ENCODE results near the gene AMOT.

AMOT gene

GRCh38 chrX:112799425-112799824 lies 41.2 kb downstream of the AMOT start:
- DNase-seq: no peak

- DNase-seq: no peak
These were observed 41.9 kb downstream of the AMOT start for GRCh38 chrX:112798736-112799135.

GRCh38 chrX:112789931-112790330 lies 50.7 kb downstream of the AMOT start:
- DNase-seq: no peak

GRCh38 chrX:112786076-112786475 lies 54.6 kb downstream of the AMOT start:
- DNase-seq: no peak

DNA sequence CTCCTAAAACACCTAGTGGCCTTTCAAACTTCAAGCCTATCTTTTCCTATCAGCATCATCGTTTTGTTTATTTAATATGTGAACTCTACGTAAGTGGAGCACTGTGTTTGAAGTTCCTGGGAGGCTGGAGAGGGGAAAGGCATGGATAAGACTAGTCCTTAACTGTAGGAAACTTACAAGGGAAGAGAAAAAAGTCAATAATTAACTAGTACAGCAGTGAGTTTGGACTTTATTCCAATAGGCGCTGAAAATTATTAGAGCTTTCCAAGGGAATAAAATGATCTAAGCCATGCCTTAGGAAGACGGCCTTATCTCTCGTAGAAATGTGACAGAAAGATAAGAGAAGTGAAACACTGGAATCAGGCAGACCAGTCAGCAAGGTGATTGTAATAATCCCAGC lies 55.3 kb downstream of the AMOT start:
- no peak for DNase-seq

GRCh38 chrX:112784692-112785091 lies 55.9 kb downstream of the AMOT start:
- no peak for DNase-seq

GRCh38 chrX:112779139-112779538 lies 61.5 kb downstream of the AMOT start:
- no peak for DNase-seq

DNA sequence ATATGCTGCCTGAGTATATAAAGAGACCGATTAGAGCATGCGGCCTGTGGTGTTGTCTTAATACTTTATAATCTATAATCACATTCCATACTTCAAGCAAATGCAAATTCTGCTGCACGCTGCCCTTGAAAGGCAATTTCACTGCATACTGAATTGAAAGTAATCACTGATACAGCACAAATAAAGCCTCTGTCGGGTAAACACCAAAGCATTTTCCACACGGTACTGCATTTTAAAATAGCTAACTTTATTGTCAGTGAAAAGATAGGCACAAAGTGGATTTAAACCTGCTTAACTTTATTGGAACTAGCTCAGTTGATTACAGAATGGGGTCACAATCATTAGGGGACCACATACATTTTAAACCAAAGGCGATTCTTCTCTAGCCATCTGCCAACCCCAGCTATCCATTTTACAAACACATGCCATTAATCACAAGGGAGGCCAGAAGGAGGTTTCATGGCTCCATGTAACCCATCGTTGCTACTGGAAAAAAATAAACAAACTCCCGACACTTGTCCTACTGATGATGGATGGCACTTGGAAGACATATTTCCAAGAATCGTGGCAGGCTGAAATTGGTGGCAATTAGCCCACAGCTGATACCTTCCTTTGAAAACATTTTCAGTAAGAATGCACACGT lies 65.9 kb downstream of the AMOT start:
- DNase-seq: no peak

DNA sequence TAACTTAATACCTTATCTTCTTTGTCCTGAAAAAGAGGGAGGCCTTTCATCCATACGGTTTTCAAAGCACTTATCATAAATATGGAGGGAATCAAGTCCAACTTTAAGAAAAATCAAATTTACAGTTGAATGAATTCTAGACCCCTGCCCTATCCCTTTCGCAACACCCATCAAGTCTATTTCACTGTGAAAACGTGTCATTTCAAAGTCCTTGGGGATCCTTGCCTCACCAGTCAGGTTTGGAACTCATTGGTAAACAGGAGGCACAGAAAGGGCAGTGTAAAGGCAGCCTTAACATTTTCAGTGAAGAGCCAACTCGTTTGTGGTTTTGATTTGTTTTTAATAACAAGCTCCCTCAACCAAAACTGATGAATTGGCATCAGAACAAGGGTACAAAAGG lies 66.5 kb downstream of the AMOT start:
- no peak for DNase-seq

DNA sequence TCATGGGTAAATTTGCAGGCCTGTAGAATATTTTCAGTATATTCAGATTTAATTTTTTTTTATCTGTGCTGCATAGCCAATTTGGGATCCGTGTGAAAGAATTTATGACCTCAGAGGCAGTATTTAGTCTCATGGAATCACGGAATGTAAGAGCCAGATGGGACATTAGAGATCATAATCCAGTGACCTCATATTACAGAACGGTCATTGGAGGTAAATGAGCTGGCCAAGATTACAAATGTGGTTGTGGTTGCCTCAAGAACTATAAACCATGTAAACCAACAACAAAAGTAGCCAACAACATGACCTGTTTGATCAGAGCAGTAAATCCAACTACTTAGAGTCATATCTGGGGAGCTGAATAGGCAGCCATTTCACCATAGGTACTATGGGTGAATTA lies 71.6 kb downstream of the AMOT start:
- DNase-seq: no peak

GRCh38 chrX:112768563-112768962 lies 72.1 kb downstream of the AMOT start:
- no peak for DNase-seq

DNA sequence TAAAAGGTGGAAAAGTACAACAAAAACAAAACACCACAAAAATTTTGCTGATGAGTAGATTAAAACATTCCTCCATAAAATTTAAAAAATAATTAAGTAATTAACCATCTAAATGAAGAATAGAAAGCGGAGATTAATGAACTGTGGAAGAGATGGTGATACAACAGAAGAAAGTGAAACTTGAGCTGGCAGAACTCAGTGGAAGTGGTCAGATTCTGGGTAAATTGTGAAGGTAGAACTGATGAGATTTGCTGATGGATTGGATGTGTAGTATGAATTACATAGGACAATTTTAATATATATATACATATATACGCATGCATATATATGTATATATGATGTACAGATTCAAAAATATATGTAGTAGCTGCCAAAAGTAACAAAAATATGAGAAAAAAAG lies 73.9 kb downstream of the AMOT start:
- no peak for DNase-seq

DNA sequence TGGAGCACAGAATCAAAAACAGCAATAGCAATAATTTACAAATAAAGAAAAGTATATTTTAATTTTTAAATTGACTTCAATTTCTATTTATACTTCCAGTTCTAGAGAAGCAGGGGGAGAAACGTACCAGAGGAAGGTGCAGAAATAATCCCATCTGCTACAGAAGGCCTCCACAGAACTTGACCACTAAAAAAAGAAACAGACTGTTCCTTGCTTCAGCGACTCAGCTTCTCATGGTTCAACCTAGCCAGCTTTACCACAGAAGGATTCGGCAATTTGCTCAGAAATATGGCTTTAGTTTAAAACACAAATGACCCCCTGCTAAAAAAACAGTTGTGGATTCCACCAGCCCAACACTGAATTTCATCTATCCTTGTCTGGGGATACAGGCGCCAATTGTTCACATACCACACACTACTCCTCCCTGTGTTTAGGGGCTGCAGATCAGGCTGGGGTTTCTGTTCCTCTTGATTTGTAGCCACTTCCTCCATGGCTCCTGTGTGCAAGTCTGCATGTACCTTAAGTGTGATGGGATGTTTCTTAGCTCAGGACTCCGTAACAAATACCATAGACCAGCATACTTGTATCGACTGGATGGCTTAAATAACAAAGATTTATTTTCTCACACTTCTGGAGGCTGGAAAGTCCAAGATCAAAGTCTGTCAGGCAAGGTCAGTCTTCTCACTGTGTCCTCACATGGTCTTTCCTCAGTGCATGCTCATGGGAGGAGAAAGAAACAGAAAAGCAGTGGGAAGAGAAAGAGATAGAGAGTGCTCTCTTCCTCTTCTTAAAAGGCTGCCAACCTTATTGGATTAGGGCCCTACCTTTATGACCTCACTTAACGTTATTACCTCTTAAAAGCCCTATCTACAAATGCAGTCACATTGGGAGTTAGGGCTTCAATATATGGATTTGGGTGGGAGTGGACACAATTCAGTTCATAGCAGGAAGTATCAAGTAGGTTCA lies 79.1 kb downstream of the AMOT start:
- DNase-seq: no peak

GRCh38 chrX:112760697-112761096 lies 79.9 kb downstream of the AMOT start:
- DNase-seq: no peak

GRCh38 chrX:112759966-112760365 lies 80.7 kb downstream of the AMOT start:
- DNase-seq: no peak

- no peak for DNase-seq
These were observed 81.1 kb downstream of the AMOT start for GRCh38 chrX:112759512-112759911.

DNA sequence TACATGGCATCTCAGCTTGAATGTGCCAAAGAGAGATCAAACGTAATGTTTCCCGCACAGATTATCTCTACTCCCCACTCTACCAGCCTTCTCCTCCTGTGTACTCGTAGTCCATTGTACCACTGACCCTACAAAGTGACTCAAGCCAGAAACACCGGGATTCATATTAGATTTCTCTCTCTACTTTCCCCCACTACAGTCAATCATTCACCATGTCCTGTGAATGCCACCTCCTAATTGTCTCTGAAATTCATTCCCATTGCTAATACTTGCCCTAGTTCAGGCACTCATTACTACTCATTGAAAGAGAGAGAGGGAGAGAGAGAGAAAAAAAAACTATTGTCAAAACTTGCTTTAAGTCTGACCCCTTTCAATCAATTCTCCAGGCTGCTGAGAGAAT lies 82.7 kb downstream of the AMOT start:
- DNase-seq: no peak

- DNase-seq: no peak
These were observed 87.5 kb downstream of the AMOT start for GRCh38 chrX:112753116-112753515.

GRCh38 chrX:112751076-112751475 lies 89.6 kb downstream of the AMOT start:
- no peak for DNase-seq

GRCh38 chrX:112746812-112747595 lies 93.6 kb downstream of the AMOT start:
- DNase-seq: no peak

DNA sequence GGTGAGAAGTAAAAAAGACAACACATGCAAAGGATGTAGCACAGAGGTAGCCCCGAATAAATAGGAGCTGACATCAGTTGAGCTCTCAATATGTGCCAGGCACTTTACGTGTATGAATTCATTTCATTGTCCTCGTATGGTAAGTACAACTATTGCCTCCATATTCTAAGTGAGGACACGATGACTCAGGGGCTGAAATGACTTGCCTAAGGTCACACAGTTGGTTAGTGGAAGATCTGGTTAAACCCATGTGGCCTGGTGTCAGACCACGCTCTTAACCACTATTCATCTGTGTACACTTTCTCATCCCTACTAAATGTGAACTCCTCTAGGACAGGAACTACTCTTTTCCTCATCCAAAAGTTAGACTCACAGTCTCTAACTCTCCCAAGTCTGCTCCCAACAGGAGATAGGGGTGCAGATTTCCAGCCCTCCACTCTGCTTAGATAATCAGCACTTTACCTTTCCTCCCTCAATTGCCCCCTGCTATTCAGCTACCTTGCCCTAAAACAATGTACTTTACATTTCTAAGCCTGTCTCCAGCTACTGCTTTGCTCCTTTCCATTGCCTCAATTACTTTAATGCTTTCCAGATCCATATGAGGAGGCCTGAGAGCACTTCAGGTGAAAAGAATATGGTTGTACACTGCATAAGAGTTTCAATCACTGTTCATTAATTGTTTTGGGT lies 102.1 kb downstream of the AMOT start:
- no peak for DNase-seq

DNA sequence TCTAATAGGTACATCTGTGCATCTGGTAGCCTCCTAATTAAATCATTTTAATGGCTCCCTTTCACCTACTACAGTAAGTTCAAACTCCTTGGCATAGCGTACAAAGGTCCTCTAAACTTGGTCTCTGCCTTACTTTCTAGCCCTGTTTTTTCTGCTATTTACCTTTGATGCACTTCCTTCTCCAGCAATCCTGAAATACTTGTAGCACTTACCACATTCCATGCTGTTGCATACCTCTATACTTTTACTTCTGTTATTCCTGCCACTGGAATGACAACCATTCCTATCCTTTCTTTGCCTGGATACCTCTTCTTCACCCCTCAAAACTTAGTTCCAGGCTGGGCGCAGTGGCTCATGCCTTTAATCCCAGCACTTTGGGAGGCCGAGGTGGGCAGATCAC lies 104.3 kb downstream of the AMOT start:
- DNase-seq: no peak

- DNase-seq: no peak
These were observed 105.5 kb downstream of the AMOT start for GRCh38 chrX:112735147-112735546.

Data from central memory CD4-positive, alpha-beta T cell (primary cell).